Endothelial cell of umbilical vein (primary cell): ENCODE data around the gene DET1. TPM values are rescaled to one million over a fixed set of nuclear protein-coding genes. Genes with fewer than 3 reads are reported as not detected.

Experiments used
- BruUV-seq: library from RNA; stranded (reverse); fragments of 400-500 nt; replicated peaks from 2 replicates; lab custom pipeline; 2021; lab: Mats Ljungman, UMichigan
- CTCF ChIA-PET: fragments of 300-600, 350-600 bp; sonication (Branson Sonifier 250); formaldehyde crosslinking; loops from one replicate; lab custom pipeline; 2021; ENCODE audit warnings: antibody characterized with exemption, inconsistent platforms; lab: Charles Lee
- POLR2A ChIA-PET: fragments of 300-600, 350-600 bp; sonication (Branson Sonifier 250); formaldehyde crosslinking; loops from one replicate; lab custom pipeline; 2021; ENCODE audit warnings: antibody characterized with exemption, inconsistent platforms; lab: Charles Lee
- DNase-seq: peaks from one replicate; pipeline ENCODE4 v3.0.0-alpha.2; 2011; ENCODE audit warnings: low read depth, low spot score
- FAIRE-seq: peaks from 2 replicates; lab custom pipeline; 2011; peaks lifted over from hg19 to GRCh38; lab: Jason Lieb, UNC
- H2AFZ ChIP-seq: 2 replicates; pipeline ENCODE4 v1.6.0; 2012; ENCODE audit warnings: low read depth, low read length, control low read depth, inconsistent platforms
- H3K27ac ChIP-seq: 2 replicates; pipeline ENCODE4 v1.5.1; 2011; ENCODE audit warnings: low read depth, mild to moderate bottlenecking, control low read depth, low read length, moderate library complexity; ENCODE audit not compliant: insufficient read depth
- H3K27me3 ChIP-seq, 2 experiments: 2 replicates each; pipeline versions ENCODE4 v1.6.0 to v1.6.1; 2011; ENCODE audit warnings: low read length in 2 of 2, mixed read lengths in 1 of 2; ENCODE audit not compliant: control insufficient read depth in 2 of 2, insufficient read depth in 2 of 2
- H3K36me3 ChIP-seq, 2 experiments: 2 replicates in 1 of 2; 3 replicates in 1 of 2; pipeline ENCODE4 v1.5.1; 2011; ENCODE audit warnings: low read length in 2 of 2, mild to moderate bottlenecking in 1 of 2, moderate library complexity in 1 of 2; ENCODE audit not compliant: control insufficient read depth in 2 of 2, insufficient read depth in 2 of 2; ENCODE audit errors: extremely low read depth in 1 of 2
- H3K4me1 ChIP-seq: 3 replicates; pipeline ENCODE4 v1.5.1; 2011; ENCODE audit warnings: mild to moderate bottlenecking, low read length; ENCODE audit not compliant: control insufficient read depth, insufficient read depth; ENCODE audit errors: extremely low read depth
- H3K4me2 ChIP-seq: 2 replicates; pipeline ENCODE4 v1.6.1; 2011; ENCODE audit warnings: low read length, control low read depth, mixed read lengths; ENCODE audit not compliant: insufficient read depth
- H3K4me3 ChIP-seq, 3 experiments: fragments of 200-600 bp in 1 of 3; sonication (generic), shearing (Covaris generic) in 1 of 3; replicated peaks in 1 of 3; 2 replicates each; pipeline ENCODE4 v1.5.1; 2011 to 2016; ENCODE audit warnings: control low read depth in 3 of 3, low read length in 3 of 3, mild to moderate bottlenecking in 2 of 3, inconsistent platforms in 1 of 3, low read depth in 1 of 3, moderate library complexity in 1 of 3; ENCODE audit not compliant: insufficient read depth in 1 of 3
- H3K79me2 ChIP-seq: 2 replicates; pipeline ENCODE4 v1.6.0; 2012; ENCODE audit warnings: low read length, inconsistent platforms; ENCODE audit not compliant: control insufficient read depth, insufficient read depth
- H3K9ac ChIP-seq: replicated peaks from 2 replicates; pipeline ENCODE3; 2011; ENCODE audit warnings: low read length, control low read depth; ENCODE audit not compliant: insufficient read depth; ENCODE audit errors: extremely low read depth
- H3K9me1 ChIP-seq: replicated peaks from 3 replicates; pipeline ENCODE4 v1.6.0; 2011; ENCODE audit warnings: mild to moderate bottlenecking, low read length; ENCODE audit not compliant: control insufficient read depth, insufficient read depth; ENCODE audit errors: extremely low read depth
- H3K9me3 ChIP-seq: replicated peaks from 2 replicates; pipeline ENCODE4 v1.5.1; 2012; ENCODE audit warnings: low read length, inconsistent platforms; ENCODE audit not compliant: control insufficient read depth, insufficient read depth
- H4K20me1 ChIP-seq: replicated peaks from 2 replicates; pipeline ENCODE3; 2011; ENCODE audit warnings: mild to moderate bottlenecking, low read length; ENCODE audit not compliant: control insufficient read depth, insufficient read depth; ENCODE audit errors: extremely low read depth
- EZH2 ChIP-seq: IDR thresholded peaks from 2 replicates; pipeline ENCODE4 v1.6.1; 2012; ENCODE audit warnings: borderline replicate concordance, low read depth, mild to moderate bottlenecking, moderate library complexity, low read length, inconsistent platforms; ENCODE audit not compliant: severe bottlenecking
- FOS ChIP-seq: IDR thresholded peaks from 2 replicates; pipeline ENCODE4 v1.6.1; 2011; ENCODE audit warnings: mild to moderate bottlenecking, low read length, moderate library complexity, borderline replicate concordance; ENCODE audit not compliant: insufficient read depth
- GATA2 ChIP-seq: IDR thresholded peaks from 2 replicates; pipeline ENCODE4 v1.7.0; 2011; ENCODE audit warnings: low read depth, mild to moderate bottlenecking, moderate library complexity, mixed read lengths, low read length; ENCODE audit not compliant: insufficient read length, insufficient read depth
- JUN ChIP-seq: IDR thresholded peaks from 2 replicates; pipeline ENCODE4 v1.6.1; 2011; ENCODE audit warnings: borderline replicate concordance, low read depth; ENCODE audit not compliant: insufficient read length, insufficient read depth
- MYC ChIP-seq: IDR thresholded peaks from one replicate; pipeline ENCODE4 v1.6.1; 2011; ENCODE audit warnings: mild to moderate bottlenecking, low read depth, low read length
- POLR2A ChIP-seq: IDR thresholded peaks from 2 replicates; pipeline ENCODE4 v1.6.1; 2012; ENCODE audit warnings: low read depth, mild to moderate bottlenecking, control low read depth, low read length
- POLR2AphosphoS5 ChIP-seq: IDR thresholded peaks from 2 replicates; pipeline ENCODE4 v1.6.1; 2012; ENCODE audit warnings: low read depth, mild to moderate bottlenecking, control low read depth, low read length, moderate library complexity; ENCODE audit not compliant: insufficient read depth
- dilution Hi-C: fragments of 300-500 bp; cut with MboI; formaldehyde crosslinking; loops from one replicate; pipeline ENCODE4 v1.15.0; 2019; ENCODE audit warnings: low sequenced_read_pairs; ENCODE audit not compliant: extremely low pct_ligation_motif_present
- intact Hi-C: fragments of 100-400 bp; cut with micrococcal nuclease; formaldehyde crosslinking; loops from one replicate; pipeline ENCODE4 v1.10.0; 2022
- polyA plus RNA-seq, 4 experiments: library from polyadenylated mRNA; depleted of rRNA in 3 of 4; stranded (reverse) in 3 of 4; unstranded in 1 of 4; fragments of >200 nt; gene quantifications; 2 replicates each; pipeline versions ENCODE4 v1.2.1 to v1.2.3, GENCODE V29; 2011 to 2012; ENCODE audit warnings: missing spikeins in 1 of 4
- total RNA-seq: library from RNA; stranded (reverse); gene quantifications from 2 replicates; pipeline ENCODE4 v1.2.3, GENCODE V29; 2021
- TF ChIP-seq, protein P1 (sequence below): IDR thresholded peaks from 2 replicates; pipeline ENCODE4 v1.6.1; 2011; ENCODE audit not compliant: insufficient read depth, insufficient read length
- TF ChIP-seq, protein P2 (sequence below), 2 donors: IDR thresholded peaks; 1 replicate in 1 of 2; 2 replicates in 1 of 2; pipeline ENCODE4 v1.5.1; 2011; ENCODE audit warnings: low read length in 2 of 2, mild to moderate bottlenecking in 2 of 2, moderate library complexity in 2 of 2, control low read depth in 1 of 2, inconsistent platforms in 1 of 2, low read depth in 1 of 2; ENCODE audit not compliant: insufficient read depth in 1 of 2; ENCODE audit errors: extremely low read depth in 1 of 2

The DET1 gene
- total and polyA plus RNA-seq, 2 donors (not counting 3 experiments of a cell fraction or from before 2014, with no cell fraction given) = 5.2 to 5.6 TPM

DNA sequence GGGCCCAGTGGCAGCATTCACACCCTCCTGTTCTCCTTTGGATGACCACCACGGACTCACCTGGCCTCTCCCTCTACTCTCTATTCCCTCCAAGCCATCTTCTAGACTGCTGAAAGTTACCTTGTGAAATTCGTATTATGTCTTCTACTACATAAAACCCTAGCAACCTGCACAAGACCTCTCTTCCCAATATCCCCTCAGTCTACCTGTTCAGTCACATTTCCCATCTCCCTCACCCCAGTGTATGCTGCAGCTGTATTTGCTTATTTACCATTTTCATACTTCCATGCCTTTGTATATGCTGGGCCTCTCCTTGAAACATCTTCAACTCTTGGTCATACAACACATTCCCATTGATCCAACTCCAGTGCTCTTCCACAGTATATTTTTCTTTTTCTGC, 35.3 kb downstream of the DET1 start:
- Histone ChIP-seq H3K4me3 (no peak overlapping the region), H2AFZ (no peak overlapping the region), H3K9me3 (no peaks in the 10 kb centered on the region), H3K27ac (no peak overlapping the region), H3K9me1 (no peaks in the 10 kb centered on the region), H3K36me3 (peaks cover 0 to 3% of the 10 kb centered on the region in 2 experiments), H3K4me2 (no peak overlapping the region), H3K27me3 (no peaks in the 10 kb centered on the region), H3K4me1 (peaks cover 4% of the 10 kb centered on the region), H3K9ac (no peak overlapping the region), H4K20me1 (no peaks in the 10 kb centered on the region), H3K79me2 (no peaks in the 10 kb centered on the region)
- dilution Hi-C loops = no loop called here
- intact Hi-C loops = no loop called here
- POLR2A ChIA-PET = no interaction called here
- TF ChIP-seq GATA2 = no peak
- TF ChIP-seq, protein P1, sequence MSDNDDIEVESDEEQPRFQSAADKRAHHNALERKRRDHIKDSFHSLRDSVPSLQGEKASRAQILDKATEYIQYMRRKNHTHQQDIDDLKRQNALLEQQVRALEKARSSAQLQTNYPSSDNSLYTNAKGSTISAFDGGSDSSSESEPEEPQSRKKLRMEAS = no peak
- no peak for TF ChIP-seq POLR2AphosphoS5
- no peak for TF ChIP-seq EZH2
- no peak for TF ChIP-seq FOS
- no peak for TF ChIP-seq MYC
- TF ChIP-seq POLR2A = no peak
- TF ChIP-seq, protein P2, sequence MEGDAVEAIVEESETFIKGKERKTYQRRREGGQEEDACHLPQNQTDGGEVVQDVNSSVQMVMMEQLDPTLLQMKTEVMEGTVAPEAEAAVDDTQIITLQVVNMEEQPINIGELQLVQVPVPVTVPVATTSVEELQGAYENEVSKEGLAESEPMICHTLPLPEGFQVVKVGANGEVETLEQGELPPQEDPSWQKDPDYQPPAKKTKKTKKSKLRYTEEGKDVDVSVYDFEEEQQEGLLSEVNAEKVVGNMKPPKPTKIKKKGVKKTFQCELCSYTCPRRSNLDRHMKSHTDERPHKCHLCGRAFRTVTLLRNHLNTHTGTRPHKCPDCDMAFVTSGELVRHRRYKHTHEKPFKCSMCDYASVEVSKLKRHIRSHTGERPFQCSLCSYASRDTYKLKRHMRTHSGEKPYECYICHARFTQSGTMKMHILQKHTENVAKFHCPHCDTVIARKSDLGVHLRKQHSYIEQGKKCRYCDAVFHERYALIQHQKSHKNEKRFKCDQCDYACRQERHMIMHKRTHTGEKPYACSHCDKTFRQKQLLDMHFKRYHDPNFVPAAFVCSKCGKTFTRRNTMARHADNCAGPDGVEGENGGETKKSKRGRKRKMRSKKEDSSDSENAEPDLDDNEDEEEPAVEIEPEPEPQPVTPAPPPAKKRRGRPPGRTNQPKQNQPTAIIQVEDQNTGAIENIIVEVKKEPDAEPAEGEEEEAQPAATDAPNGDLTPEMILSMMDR (IDR thresholded peaks at IDR 0.05; ENCODE audit: extremely low read depth in 1 of 2, insufficient read depth in 1 of 2, low read depth in 1 of 2, low read length in 2 of 2) = no peak
- TF ChIP-seq JUN = no peak
- DNase-seq = no peak
- FAIRE-seq = no peak
- BruUV-seq = no TSS peak
- CTCF ChIA-PET = no interaction called here
